ENCODE results near the gene ARL3.
A peak's percentile ranks its signal among the peaks of the same experiment; 100 is the strongest.
"Not testable (repeated sequence)": the region's sequence is repeated elsewhere in the genome, so short reads cannot be mapped to it uniquely, and the experiment has no call there.

Gene ARL3

GRCh38 chr10:102701796-102702195 is 12.4 kb downstream of the ARL3 start:
- DNase-seq: no peak

DNA sequence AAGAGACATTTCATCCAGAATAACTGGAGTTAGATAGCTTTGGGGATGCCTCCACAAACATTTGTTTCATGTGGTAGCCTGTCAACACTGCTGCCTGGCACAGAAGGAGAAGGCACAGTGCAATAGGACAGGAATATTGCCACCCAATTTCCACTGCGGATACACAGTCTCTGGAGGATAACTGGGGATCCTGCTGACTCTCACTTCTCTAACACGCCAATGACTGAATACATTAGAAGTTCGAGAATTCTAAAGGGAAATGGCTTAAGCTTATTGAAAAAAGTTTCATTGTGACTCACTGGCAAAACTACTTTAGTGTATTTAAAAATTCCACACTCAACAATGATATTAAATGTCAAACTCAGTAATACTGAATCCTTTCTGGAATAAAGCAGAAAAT is 12.9 kb downstream of the ARL3 start:
- DNase-seq: no peak

- DNase-seq: no peak
These were observed 15.3 kb downstream of the ARL3 start for GRCh38 chr10:102698894-102699293.

- DNase-seq: no peak
These were observed 17.5 kb downstream of the ARL3 start for GRCh38 chr10:102696736-102697135.

DNA sequence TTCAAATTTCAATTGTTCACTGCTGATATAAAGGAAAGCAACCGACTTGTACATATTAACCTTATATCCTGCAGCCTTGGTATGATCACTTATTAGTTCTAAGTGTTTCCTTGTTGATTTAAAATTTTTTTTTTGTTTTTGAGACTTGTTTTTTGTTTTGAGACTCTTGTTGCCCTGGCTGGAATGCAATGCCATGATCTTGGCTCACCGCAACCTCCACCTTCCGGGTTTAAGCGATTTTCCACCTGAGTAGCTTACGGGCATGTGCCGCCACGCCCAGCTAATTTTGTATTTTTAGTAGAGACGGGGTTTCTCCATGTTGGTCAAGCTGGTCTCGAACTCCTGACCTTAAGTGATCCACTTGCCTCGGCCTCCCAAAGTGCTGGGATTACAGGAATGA is 18.8 kb downstream of the ARL3 start:
- not testable (repeated sequence) for DNase-seq

- no peak for DNase-seq
These were observed 22.7 kb downstream of the ARL3 start for GRCh38 chr10:102691285-102692066.

DNA sequence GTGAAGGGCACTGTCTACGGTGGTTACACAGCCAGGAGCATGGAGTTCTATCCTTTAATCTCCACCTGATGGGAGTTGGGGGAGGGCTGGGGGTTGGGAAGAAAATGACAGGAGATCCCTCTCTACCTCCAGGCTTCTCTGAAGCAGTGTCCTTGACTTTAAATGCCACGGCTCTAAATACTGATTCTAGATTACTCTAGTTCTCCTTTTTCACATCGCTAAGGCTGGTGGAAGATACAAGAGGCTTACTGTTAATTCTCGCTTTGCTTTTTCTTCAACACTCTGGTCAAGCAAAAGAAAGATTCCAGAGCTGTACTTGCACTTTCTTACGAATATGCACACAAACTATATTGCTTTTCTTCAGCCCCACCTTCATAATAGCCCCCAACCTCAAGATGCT is 30.5 kb downstream of the ARL3 start:
- DNase-seq: no peak

GRCh38 chr10:102682981-102683380 is 31.2 kb downstream of the ARL3 start:
- no peak for DNase-seq

DNA sequence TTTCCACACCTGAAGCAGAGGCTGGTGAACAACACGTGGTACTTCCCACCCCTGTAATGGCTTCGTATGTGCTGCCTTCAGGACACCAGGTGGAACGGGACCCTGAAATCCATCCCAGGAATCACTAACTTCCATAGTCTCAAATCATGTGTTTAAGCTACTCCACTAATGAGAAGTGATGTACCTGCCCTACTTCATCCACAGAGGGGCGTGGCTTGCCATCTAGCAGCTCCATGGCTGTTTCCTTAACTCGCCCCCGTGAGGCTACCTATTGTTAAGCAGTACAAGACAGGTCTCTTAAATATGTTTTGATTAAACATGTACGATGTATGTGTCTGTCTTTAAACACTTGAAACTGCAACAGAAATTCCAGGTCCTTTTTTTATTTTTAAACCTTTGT is 31.8 kb downstream of the ARL3 start:
- no peak for DNase-seq

GRCh38 chr10:102681696-102682095 is 32.5 kb downstream of the ARL3 start:
- no peak for DNase-seq

- DNase-seq: no peak
These were observed 34.6 kb downstream of the ARL3 start for GRCh38 chr10:102679596-102679995.

DNA sequence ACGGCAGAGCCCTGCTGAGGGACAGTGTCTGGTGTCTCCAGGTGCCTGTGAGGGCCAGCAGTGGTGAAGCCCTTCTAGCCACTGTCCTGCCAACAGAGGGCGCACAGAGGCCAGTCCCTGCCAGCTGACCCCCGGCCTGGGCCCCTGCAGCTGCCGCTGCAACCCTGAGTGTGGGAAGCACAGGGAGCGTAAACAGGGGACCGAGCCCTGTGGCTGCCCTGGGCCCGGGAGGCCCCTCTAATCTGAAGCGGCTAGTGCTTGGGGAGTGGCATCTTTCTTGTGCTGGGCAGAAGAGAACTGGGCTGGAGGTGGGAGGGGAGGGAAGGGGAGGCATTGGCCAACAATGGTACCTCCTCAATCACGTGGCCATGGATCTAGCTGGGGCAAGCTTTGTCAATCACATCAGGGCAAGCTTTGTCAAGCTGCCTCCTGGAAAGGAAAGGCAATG is 35.3 kb downstream of the ARL3 start:
- no peak for DNase-seq

GRCh38 chr10:102678068-102678400 is 36.2 kb downstream of the ARL3 start:
- no peak for DNase-seq

DNA sequence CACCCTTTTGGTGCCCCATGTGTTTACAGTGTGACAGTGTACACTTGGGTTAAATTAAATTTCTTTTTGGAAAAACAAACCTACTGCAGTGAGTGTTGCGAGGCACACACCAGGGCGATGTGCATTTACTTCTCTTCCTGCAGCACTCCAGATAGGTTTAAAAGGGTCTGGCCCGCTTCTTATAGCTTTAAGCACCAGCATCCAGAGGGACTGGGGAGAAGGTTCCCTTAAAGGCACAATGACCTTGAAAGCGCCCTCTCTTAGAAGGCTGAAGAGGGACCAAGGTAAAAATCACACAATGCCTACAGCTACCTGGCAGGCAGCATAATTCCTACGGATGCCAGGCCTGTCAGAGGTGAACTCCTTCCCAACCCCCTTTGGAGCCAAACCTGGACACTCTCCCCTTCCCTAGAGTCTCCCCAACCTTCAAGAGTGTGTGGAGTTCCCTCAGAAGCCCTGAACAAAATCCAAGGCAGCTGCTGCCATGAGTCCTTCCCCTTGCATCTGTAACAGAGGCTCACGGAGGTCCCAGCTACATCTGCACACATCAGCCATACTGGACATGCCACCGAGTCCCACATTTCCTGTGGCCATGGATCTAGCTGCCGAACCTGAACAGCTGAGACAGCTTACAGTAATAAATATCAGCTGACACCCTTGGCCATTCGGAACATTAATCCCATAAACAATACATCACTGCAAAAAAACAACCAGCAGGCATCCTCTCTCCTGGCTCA is 36.7 kb downstream of the ARL3 start:
- no peak for DNase-seq

GRCh38 chr10:102676534-102677315 is 37.5 kb downstream of the ARL3 start:
- no peak for DNase-seq

GRCh38 chr10:102675666-102676533 is 38.3 kb downstream of the ARL3 start:
- no peak for DNase-seq

DNA sequence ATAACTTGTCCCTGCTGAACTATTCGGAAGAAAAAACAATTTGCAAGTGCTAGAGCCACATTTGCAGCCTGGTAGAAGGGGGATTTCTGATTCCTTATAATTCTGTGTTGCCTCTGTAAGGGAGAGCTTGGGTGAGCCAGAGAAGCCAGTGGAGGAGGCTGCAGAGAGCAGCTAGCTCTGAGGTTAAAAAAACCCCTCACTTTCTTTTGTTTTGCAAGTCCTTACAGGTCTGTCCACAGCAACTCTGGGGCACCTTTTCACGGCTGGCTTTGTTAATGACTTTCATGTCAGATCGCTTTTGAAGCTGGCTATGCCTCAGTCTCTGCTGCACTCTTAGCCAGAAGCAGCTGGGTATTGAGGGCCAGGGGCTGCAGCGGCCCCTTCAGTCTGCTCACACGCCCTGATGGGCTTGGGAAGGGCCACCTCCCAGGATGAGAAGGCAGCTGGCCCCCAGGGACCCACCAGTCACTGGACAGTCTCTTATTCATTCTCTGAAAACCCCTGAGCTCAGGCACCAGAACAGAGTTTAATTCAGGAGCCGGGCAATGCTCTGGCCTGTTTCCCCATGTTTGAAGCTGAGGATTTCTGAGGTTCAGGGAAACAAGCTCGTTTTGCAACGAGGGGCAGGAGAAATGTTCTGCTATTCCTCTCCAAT is 39.1 kb downstream of the ARL3 start:
- DNase-seq: no peak

- DNase-seq: no peak
These were observed 39.6 kb downstream of the ARL3 start for GRCh38 chr10:102674566-102674965.

- peak; percentile 24 for DNase-seq
These were observed 40.2 kb downstream of the ARL3 start for GRCh38 chr10:102673819-102674511.

DNA sequence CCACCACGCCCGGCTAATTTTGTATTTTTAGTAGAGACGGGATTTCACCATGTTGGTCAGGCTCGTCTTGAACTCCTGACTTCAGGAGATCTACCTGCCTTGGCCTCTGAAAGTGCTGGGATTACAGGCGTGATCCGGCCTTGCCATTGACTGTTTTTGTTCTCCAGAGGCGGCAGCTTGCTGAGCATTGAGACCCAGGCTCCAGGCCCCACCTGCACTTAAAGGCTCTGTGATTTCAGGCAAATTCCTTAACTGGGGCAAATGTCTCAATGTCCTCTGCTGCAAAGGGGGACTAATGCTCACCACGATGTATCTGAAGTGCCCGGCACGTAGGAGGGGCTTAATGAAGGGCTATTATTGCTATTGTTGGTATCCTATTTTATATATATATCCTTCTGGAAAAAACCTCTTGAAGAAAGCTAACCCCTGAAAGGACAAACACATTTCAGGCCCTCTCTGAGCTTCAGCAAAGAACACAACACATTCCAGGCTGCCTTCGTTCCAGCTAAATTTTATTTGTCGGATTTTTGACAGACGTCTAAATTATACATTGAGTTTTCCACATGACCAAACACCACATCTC is 40.9 kb downstream of the ARL3 start:
- DNase-seq: no peak

GRCh38 chr10:102670871-102671434 is 43.2 kb downstream of the ARL3 start:
- no peak for DNase-seq

All from KG1 (cell line).